Measurements from ENCODE around the gene PRX. TPM values are rescaled to one million over a fixed set of nuclear protein-coding genes. Genes with fewer than 3 reads are reported as not detected.

The PRX gene
- total and polyA plus RNA-seq, 2 experiments from 2014 or later: 0.54 to 3.8 TPM

DNA sequence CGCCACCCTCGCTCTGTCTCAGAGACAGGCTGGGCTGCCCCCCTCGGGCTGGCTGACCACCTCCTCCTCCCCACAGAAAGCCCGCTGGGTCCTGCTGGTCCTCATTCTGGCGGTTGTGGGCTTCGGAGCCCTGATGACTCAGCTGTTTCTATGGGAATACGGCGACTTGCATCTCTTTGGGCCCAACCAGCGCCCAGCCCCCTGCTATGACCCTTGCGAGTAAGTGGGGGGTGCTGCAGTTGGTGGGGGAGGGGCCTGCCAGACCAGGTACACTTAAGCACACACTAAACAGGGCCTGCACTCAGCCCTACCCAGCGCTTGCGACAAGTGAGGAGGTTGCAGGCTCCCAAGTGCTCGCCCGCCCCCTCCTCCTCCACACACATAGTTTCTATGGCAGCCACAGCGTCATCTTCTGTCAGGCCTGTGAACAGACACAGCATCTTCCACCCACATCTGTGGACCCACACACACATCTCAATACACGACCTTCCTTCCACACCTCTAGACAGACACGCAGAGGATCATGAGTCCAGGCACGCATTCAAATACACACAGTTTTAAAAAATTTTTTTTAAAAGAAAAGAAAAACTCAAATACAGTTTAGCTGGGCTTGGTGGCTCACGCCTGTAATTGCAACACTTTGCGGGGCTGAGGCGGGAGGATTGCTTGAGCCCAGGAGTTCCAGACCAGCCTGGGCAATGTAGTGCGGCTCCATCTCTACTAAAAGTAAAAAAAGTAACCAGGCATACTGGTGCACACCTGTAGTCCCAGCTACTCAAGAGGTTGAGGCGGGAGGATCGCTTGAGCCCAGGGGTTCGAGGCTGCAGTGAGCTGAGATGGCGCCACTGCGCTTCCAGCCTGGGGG is 46.2 kb downstream of the PRX start:
- Histone ChIP-seq H3K9ac (no peak overlapping the region), H3K79me2 (ENCODE audit: insufficient read depth) (no peaks in the 10 kb centered on the region), H2AFZ (no peak overlapping the region), H3K4me1 (ENCODE audit: insufficient read depth) (no peaks in the 10 kb centered on the region), H3K9me3 (ENCODE audit: low read depth) (no peaks in the 10 kb centered on the region), H3K36me3 (ENCODE audit: low read depth) (peaks cover 3% of the 10 kb centered on the region; the same call in 1 of the 2 replicates), H3K27ac (no peak overlapping the region), H3K27me3 (replicated peaks; ENCODE audit: insufficient read depth) (no peaks in the 10 kb centered on the region), H3K9me2 (ENCODE audit: insufficient read depth) (no peaks in the 10 kb centered on the region), H4K20me1 (ENCODE audit: insufficient read depth) (no peaks in the 10 kb centered on the region), H3F3A (ENCODE audit: insufficient read depth) (no peaks in the 10 kb centered on the region), H3K4me3 (no peak overlapping the region), H3K4me2 (ENCODE audit: unreplicated experiment) (no peak overlapping the region)
- WGBS, 2 experiments (ENCODE audit: low coverage in 1 of 2, low lambda C conversion rate in 2 of 2, missing lambda C conversion rate in 2 of 2): 86% methylated on average over 25 to 27 of the region's 27 CpGs
- no peak for DNase-seq
- in situ Hi-C loops (cut with MboI): no loop called here
- TF ChIP-seq EZH2phosphoT487 (IDR thresholded peaks at IDR 0.05; ENCODE audit: insufficient read depth, low read depth): no peak
- no peak for TF ChIP-seq EZH2 (IDR thresholded peaks at IDR 0.05; ENCODE audit: insufficient read depth, poor library complexity, severe bottlenecking)

DNA sequence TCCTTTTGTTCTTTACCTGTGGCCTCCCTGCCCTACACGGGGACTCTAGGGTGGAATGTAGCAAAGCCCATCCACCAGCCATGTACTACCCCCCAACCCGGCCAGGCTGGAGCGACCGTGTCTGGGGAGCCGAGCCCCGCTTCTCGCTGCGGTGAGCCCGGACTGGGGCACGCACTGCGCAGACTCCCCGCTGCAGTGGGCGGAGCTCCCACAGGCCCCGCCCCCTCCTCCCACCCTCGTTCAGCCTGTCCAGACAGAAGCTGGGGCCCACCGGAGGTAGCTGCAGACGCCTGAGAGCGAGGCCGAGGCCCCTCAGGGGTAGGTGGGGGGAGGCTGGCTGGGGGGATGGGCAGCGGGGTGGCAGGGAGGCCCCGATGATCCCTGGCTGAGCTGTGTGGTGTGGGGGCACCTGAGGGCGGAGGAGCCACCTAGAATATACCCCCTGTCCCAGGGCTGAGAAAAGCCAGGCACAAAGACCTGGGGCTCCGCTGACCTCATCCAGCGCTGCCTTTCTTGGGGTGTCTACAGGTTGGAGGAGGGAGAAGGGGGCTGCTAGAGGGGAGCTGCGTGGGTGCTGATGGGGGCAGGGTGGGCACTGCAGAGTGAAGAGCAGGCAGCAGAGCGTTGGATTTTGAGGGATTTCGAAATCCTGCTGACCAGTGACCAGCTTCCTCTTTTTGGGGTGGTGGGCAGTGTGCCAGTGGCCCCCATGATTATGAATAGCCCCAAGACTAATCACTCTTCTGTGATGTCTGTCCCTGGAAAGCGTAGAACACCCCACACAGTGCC is 47.4 kb downstream of the PRX start:
- Histone ChIP-seq H3K27me3 (replicated peaks; ENCODE audit: insufficient read depth) (no peaks in the 10 kb centered on the region), H3K4me1 (ENCODE audit: insufficient read depth) (no peaks in the 10 kb centered on the region), H3K4me3 (no peak overlapping the region), H2AFZ (no peak overlapping the region), H3K4me2 (ENCODE audit: unreplicated experiment) (no peak overlapping the region), H4K20me1 (ENCODE audit: insufficient read depth) (no peaks in the 10 kb centered on the region), H3K79me2 (ENCODE audit: insufficient read depth) (no peaks in the 10 kb centered on the region), H3K9me2 (ENCODE audit: insufficient read depth) (no peaks in the 10 kb centered on the region), H3K9me3 (ENCODE audit: low read depth) (no peaks in the 10 kb centered on the region), H3F3A (ENCODE audit: insufficient read depth) (no peaks in the 10 kb centered on the region), H3K36me3 (ENCODE audit: low read depth) (peaks cover 3% of the 10 kb centered on the region; the same call in 1 of the 2 replicates), H3K27ac (no peak overlapping the region), H3K9ac (no peak overlapping the region)
- WGBS, 2 experiments (ENCODE audit: low coverage in 1 of 2, low lambda C conversion rate in 2 of 2, missing lambda C conversion rate in 2 of 2): 41 to 59% methylated on average over 6 to 28 of the region's 28 CpGs
- DNase-seq: peak; percentile 16
- TF ChIP-seq EZH2phosphoT487 (IDR thresholded peaks at IDR 0.05; ENCODE audit: insufficient read depth, low read depth) (no peak), EZH2 (IDR thresholded peaks at IDR 0.05; ENCODE audit: insufficient read depth, poor library complexity, severe bottlenecking) (no peak)
- in situ Hi-C loops (cut with MboI): no loop called here

DNA sequence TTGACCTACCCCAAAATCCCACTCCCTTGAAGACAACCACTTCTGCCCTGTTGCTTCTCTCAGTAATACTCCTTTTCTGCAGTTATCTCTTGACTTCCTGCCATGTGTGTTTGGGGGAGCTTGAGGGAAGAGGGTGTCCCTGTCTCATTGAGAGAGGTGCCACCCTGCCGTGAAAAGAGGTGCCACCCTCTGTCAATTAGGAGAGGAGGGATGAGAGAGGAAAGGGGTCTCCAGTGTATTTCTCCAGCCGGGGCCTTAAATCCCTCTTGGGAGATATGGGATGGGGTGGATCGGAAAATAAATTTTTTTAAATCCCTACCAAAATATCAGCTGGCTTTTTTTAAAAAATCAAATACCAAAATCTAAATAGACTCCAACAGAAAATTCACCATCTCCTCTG is 48.2 kb downstream of the PRX start:
- no peaks in the 10 kb centered on the region for H3K9me3 ChIP-seq (ENCODE audit: low read depth)
- no peaks in the 10 kb centered on the region for H3K27me3 ChIP-seq (replicated peaks; ENCODE audit: insufficient read depth)
- no peak overlapping the region for H2AFZ ChIP-seq
- H3K9me2 ChIP-seq (ENCODE audit: insufficient read depth): no peaks in the 10 kb centered on the region
- H4K20me1 ChIP-seq (ENCODE audit: insufficient read depth): no peaks in the 10 kb centered on the region
- H3K27ac ChIP-seq: no peak overlapping the region
- in situ Hi-C loops (cut with MboI): no loop called here
- no peak overlapping the region for H3K4me2 ChIP-seq (ENCODE audit: unreplicated experiment)
- H3K4me1 ChIP-seq (ENCODE audit: insufficient read depth): no peaks in the 10 kb centered on the region
- WGBS, 2 experiments (ENCODE audit: low coverage in 1 of 2, low lambda C conversion rate in 2 of 2, missing lambda C conversion rate in 2 of 2): 69 to 70% methylated on average over 3 of the region's 3 CpGs
- H3K4me3 ChIP-seq: no peak overlapping the region
- H3K36me3 ChIP-seq (ENCODE audit: low read depth): peaks cover 3% of the 10 kb centered on the region; the same call in 1 of the 2 replicates
- no peak for DNase-seq
- no peaks in the 10 kb centered on the region for H3K79me2 ChIP-seq (ENCODE audit: insufficient read depth)
- no peak for TF ChIP-seq EZH2phosphoT487 (IDR thresholded peaks at IDR 0.05; ENCODE audit: insufficient read depth, low read depth)
- TF ChIP-seq EZH2 (IDR thresholded peaks at IDR 0.05; ENCODE audit: insufficient read depth, poor library complexity, severe bottlenecking): no peak
- H3F3A ChIP-seq (ENCODE audit: insufficient read depth): no peaks in the 10 kb centered on the region
- H3K9ac ChIP-seq: no peak overlapping the region

DNA sequence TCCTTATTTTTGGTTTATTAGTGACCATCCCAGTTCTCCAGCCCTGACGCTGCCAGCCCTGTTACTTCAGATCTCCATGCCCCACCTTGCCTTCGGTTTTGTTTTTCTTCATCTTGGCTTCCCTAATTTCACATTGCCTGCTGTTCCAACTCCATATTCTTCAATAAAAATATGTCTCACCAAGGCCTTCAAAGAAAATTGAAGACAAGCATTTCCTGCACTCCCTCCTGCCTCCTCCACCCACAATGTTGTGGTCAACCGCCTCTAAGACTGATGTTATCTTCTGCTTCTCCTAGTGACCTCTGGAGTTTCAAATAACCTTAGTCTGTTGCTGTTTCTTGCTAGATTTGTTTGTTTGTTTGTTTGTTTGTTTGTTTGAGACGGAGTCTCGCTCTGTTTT is 50.1 kb downstream of the PRX start:
- Histone ChIP-seq H2AFZ (no peak overlapping the region), H3K27me3 (replicated peaks; ENCODE audit: insufficient read depth) (no peaks in the 10 kb centered on the region), H3K4me1 (ENCODE audit: insufficient read depth) (no peaks in the 10 kb centered on the region; the same call in 1 of the 2 replicates), H3F3A (ENCODE audit: insufficient read depth) (no peaks in the 10 kb centered on the region), H3K4me3 (no peak overlapping the region), H4K20me1 (ENCODE audit: insufficient read depth) (no peaks in the 10 kb centered on the region), H3K4me2 (ENCODE audit: unreplicated experiment) (no peak overlapping the region), H3K36me3 (ENCODE audit: low read depth) (no peaks in the 10 kb centered on the region; the same call in 1 of the 2 replicates), H3K9me3 (ENCODE audit: low read depth) (no peaks in the 10 kb centered on the region), H3K27ac (no peak overlapping the region), H3K79me2 (ENCODE audit: insufficient read depth) (peaks cover 9% of the 10 kb centered on the region; the same call in 1 of the 2 replicates), H3K9me2 (ENCODE audit: insufficient read depth) (no peaks in the 10 kb centered on the region), H3K9ac (no peak overlapping the region)
- WGBS, 2 experiments (ENCODE audit: low coverage in 1 of 2, low lambda C conversion rate in 2 of 2, missing lambda C conversion rate in 2 of 2): 95 to 100% methylated on average over 5 of the region's 5 CpGs
- no peak for DNase-seq
- TF ChIP-seq EZH2phosphoT487 (IDR thresholded peaks at IDR 0.05; ENCODE audit: insufficient read depth, low read depth) (no peak), EZH2 (IDR thresholded peaks at IDR 0.05; ENCODE audit: insufficient read depth, poor library complexity, severe bottlenecking) (no peak)
- in situ Hi-C loops (cut with MboI): no loop called here
